Measurements from ENCODE around the gene NCOR2.

The NCOR2 gene

DNA sequence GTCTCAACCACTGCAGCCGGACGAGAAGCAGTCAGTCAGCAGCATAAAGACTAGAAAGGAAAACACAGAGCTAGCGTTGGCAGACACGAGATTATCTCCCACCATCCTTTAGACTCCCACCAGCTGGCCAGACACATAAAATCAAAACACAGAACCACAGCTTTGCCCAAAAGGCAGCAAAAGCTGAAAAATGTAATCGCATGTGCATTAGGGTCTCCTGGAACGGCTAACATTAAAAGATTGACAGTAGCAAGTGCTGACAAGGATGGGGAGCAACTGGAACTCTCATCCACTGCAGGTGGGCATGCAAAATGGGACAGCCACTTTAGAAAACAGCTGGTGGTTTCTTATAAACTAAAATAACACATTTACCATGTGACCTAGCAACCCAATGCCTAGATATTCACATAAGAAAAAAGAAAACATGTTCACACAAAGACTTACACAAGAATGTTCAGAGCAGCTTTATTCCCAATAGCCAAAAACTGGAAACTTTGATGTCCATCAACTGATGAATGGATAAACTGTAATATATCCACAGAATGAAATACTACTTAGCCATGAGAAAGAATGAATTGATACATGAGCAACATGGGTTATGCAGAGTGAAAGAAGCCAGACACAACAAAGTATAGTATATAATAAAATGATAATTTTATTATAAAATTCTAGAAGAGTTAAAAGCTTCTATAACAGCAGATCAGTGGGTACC is 37.7 kb downstream of the NCOR2 start:
- in situ Hi-C loops (cut with HindIII; ENCODE audit: low sequenced_read_pairs): no loop called here

DNA sequence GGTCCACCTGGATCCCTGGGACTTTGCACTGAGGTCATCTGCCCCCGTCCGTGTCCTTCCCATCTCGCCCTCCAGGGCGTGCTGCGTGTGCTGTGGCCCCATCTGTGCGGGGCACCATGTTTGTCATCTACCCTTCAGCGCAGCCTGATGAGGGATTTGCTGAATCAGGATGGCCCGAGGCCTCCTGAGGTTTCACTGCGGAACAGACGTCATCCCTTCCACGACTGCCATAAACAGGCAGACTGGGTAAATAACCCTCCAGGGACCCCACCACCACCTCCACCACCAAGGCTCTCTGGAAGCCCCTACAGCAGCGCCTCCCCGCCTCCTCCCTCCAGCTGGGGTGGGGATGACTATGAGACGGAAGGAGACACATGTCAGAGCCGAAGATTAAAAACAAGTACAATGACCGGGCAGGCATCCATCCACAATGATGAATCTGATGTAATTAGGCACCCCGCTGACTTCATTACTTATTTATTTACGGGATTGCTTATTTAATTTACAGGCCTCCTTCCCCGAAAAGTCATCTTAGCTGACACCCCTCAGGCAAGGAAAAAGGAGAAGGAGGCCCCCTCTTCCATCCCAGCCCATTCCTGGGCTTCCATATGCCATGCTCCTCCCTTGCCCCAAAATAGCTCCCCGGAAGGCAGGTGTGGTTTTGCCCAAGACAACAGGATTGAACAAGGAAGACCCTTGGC is 39.4 kb downstream of the NCOR2 start:
- in situ Hi-C loops (cut with HindIII; ENCODE audit: low sequenced_read_pairs): no loop called here

DNA sequence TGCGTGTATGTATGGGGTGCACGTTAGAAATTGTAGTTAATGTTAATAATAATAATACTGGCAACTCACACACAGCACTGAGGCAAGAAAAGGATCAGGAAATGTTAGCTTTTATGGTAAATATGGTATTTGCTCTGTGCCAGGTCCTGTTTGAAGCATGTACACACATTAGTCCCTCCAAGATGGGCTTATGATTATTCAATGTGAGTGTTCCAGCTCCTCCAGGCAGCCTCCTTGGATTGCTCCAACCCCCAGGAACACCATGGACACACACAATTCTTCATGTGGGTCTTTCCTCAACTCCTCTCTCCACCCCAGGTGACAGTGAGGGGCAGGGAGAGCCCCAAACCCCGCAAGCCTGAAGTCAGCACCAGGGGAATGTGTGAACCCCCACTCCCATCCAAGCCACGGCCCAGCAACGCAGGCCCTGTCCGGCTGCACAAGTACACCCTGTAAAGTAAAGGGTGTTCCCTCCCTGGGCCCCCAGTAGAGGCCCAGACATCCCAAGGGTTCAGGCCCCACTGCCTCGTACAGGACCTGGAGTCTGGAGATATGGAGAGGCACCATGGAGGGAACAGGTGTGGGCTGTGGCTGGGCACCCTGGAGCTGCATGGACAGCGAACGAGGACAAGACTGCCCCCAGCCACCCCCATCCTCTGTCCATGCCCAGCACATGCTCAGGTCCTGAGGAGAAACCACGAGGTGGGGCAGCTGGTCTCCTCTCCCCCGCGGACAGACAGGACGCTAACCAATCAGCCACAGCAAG is 41.3 kb downstream of the NCOR2 start:
- in situ Hi-C loops (cut with HindIII; ENCODE audit: low sequenced_read_pairs): no loop called here

DNA sequence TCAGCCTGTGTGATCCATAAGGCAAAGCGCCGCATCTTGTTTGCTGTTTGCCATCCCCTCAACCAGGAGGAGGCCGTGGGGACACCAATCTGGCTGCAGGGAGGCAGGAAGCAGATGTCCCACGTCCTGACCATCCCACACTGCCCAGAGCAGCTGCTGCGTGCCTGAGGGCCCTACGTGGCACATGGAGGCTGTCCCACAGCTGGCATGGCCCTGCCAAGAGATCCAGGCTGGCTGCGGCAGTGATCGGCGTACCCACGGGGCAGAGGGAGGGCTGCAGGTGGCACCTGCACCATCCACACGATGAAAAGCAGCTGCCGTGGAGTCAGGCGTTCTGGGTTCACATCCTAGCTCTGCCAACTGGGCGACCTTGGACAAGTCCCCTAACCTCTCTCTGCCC is 42.0 kb downstream of the NCOR2 start:
- in situ Hi-C loops (cut with HindIII; ENCODE audit: low sequenced_read_pairs): no loop called here

DNA sequence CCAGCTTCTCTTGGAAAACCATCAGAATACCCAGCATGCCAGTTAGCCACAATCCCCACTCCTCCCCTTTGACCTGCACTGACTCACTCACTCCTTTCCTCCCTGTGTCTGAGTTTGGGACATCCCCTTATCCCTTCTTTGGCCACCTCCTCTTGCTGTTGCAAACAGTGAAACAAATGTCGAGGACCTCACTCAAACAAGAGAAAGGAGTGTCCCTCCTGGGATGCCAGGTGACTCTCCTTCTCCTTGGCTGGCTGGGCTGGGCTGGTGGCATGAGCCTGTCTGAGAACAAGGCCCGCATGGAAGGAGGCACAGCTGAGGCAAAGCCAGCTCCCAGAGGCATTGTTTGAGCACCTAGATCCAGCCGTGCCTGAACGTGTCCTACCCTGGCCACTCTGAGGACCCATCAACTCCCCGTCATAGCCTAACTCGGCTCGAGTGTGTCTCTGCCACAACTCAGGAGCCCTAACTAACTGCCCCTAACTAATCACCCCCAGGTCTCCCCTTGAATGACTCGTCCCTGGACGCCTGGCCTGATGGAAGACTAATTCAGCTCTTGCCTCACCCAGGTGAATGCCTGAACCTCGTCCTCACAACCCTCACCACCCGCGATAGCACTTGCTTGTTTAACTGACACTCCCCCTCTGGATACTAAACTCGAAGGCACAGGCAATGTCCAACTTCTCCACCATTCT is 43.0 kb downstream of the NCOR2 start:
- in situ Hi-C loops (cut with HindIII; ENCODE audit: low sequenced_read_pairs): no loop called here

DNA sequence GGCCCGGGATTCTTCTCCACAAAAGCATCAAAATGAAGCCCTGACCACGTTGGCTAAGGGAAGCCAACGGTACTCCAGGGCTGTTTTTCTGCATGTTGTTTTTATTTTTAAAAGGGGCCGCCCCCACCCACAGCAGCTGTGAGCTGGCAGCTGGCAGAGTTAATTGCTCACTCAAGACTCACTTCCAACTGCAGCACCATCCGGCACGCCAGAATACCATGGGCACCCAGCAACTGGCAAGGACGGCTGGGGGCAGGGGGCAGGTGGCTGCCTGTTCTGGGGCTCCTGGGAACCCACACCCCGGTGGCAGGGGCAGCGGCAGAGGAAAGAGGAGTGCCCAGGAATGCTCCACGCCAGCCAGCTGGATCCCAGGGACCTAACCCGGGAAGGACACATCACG is 44.3 kb downstream of the NCOR2 start:
- in situ Hi-C loops (cut with HindIII; ENCODE audit: low sequenced_read_pairs): no loop called here

DNA sequence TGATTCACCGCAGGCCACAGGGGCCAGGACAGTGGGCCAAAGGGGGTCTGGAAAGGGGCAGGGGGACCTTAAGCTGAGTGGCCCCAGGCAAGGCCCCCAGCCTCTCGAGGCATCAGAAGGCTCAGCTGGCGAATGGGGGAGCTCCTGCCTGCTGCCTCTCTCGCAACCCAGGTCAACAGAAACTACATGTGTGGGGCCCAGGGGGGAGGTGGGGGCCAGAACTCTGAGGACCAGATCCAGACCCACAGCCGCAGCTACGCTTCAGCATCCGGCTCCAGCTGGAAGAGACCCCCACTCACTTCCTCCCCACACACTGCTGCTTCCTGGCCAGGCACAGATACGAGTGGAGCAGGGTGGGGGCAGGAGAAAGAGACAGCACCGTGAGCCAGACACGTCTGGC is 46.5 kb downstream of the NCOR2 start:
- in situ Hi-C loops (cut with HindIII; ENCODE audit: low sequenced_read_pairs): no loop called here

DNA sequence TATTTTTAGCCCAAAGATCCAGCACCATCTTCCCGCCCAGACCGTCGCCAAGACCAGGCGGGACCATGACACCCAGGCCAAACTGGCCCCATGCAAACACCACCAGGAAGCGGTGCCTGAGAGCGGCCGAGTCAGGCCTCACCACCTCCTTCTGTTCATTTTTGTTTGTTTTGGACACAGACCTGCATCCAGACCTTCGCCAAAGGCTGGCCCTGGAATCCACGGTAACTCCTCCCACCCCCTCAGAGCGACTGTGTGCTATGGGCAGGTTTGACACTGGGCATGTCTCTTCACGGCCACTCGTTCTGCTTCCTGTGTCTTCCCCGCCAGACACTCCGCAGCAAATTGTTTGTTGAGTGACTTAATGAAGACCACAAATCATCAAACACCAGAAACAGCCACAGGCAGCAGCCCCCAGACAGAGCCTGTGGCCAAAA is 47.1 kb downstream of the NCOR2 start:
- in situ Hi-C loops (cut with HindIII; ENCODE audit: low sequenced_read_pairs): no loop called here

DNA sequence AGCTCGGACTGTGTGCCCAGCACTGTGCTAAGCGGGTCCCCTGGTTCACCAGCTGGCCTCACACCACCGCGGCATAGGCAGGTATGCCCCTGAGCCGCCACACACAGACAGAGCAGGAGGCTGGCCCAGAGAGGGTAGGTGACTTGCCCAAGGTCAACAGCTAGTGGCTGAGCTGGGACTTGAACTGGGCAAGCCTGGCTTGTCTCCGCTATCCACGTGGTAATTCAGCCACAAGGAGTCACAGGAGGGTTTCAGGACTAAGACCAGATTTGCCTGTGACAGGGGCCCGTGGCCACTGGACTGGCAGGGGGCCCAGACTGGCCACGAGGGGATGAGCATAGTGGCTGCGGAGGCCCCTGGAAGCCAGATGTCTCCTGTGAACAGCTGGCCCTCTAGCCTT is 47.7 kb downstream of the NCOR2 start:
- in situ Hi-C loops (cut with HindIII; ENCODE audit: low sequenced_read_pairs): no loop called here

DNA sequence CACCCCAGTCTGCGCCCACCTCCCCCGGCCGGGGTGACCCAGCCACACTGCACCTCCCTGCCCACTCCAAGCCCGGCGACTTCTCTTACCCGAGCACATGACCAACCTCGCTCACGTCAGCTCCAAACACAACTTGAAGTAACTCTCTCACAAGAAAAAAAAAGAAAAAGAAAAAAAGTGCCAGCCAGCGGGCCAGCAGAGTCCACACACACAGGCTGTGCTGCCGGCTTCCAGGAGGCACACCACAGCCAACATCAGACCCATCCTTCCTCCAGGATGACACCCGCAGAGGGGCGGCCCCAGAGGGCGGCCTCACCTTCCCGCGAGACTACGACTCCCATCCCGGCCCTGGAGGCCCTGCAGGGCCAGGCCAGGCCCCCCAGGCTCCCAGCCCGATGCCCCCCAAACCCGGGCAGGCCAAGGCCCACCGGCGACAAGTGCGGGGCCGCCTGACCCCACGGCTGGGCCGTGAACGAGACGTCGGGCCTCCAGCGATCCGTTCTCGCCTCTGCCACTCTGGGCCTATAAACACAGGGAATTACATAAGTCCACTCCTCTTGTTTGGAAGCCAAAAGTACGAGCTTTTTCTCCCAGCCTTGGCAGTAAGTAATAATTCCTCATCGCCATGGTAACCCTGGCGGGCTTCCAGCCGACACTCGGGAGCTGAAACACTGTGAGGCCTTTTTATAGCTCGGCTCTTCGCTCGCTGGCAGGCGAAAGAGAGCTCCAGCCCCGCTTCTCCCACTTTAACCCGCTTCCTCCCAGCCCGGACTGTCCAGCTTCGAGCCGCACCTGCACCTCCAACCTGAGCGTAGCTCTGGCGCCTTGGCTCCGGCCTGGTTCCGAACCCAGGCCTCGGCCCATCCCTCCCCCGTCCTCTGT is 49.1 kb downstream of the NCOR2 start:
- in situ Hi-C loops (cut with HindIII; ENCODE audit: low sequenced_read_pairs): no loop called here

Measured in DLD1 (cell line).